HepG2 (cell line): ENCODE measurements around the gene FNDC3B.

Experiments used
- CHCHD3 ChIP-seq: sonication (generic); formaldehyde crosslinking; IDR thresholded peaks from 2 replicates; pipeline ENCODE4 v1.8.0; 2022; ENCODE audit warnings: mild to moderate bottlenecking, missing genetic modification reagents, moderate library complexity
- NONO ChIP-seq, 2 experiments: fragments of 450-650 bp in 1 of 2; sonication (generic) in 1 of 2; formaldehyde crosslinking in 1 of 2; IDR thresholded peaks in 1 of 2; conservative IDR thresholded peaks in 1 of 2; 2 replicates each; pipeline versions ENCODE4 v1.6.1 to v1.8.0; 2017 to 2022; ENCODE audit warnings: mild to moderate bottlenecking in 1 of 2, missing genetic modification reagents in 1 of 2, moderate library complexity in 1 of 2

DNA sequence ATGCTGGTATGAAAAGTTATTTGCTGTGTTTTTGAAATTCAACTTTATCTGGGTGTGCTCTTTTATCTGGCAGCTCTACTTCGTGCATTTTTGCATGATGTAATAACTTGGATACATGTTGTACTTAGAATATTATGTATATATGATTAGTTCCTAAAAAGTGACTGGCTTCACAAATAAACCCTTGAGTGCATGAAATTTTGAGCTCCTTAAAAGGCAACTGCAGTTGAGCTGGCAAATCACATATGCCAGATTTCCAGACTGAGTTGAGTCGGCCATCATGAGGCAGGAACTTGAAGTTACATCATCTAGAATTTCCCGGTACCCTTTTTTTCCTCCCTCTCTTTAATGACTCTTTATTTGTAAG lies 162.5 kb downstream of the FNDC3B start:
- TF ChIP-seq NONO (IDR thresholded peaks at IDR 0.05) (no peak), NONO (CRISPR knock-in tag; conservative IDR thresholded peaks at IDR 0.05) (no peak), CHCHD3 (CRISPR knock-in tag) (no peak)
